T-helper 17 cell (primary cell): ENCODE results near the gene WNT7A. TPM values are rescaled to one million over a fixed set of nuclear protein-coding genes. Genes with fewer than 3 reads are reported as not detected.

Experiments used
- ATAC-seq: fragments of 150-1000 bp; cut with Tn5 transposase; 2 replicates; pipeline ENCODE4 v1.10.0; 2021; ENCODE audit warnings: mild to moderate bottlenecking, moderate library complexity
- DNase-seq, 3 donors: peaks; one replicate each; pipeline versions ENCODE4 v3.0.0 to v3.0.0-alpha.2; 2020 to 2021
- H3K9me3 ChIP-seq: one replicate; pipeline ENCODE4 v1.7.0; 2013; ENCODE audit warnings: low read length, mild to moderate bottlenecking; ENCODE audit not compliant: control insufficient read depth, poor library complexity, severe bottlenecking
- H3K27ac Mint-ChIP-seq: one replicate; pipeline ENCODE4 v1.8.0; 2022; ENCODE audit warnings: mild to moderate bottlenecking, moderate library complexity, mixed read lengths
- H3K27me3 Mint-ChIP-seq: one replicate; pipeline ENCODE4 v1.8.0; 2022; ENCODE audit warnings: mixed read lengths
- H3K36me3 Mint-ChIP-seq: one replicate; pipeline ENCODE4 v1.8.0; 2022; ENCODE audit warnings: low read depth, mixed read lengths
- H3K4me1 Mint-ChIP-seq: one replicate; pipeline ENCODE4 v1.8.0; 2022; ENCODE audit warnings: mild to moderate bottlenecking, mixed read lengths
- H3K4me3 Mint-ChIP-seq: one replicate; pipeline ENCODE4 v1.8.0; 2022; ENCODE audit warnings: mild to moderate bottlenecking, moderate library complexity, mixed read lengths
- total RNA-seq, 4 donors: library from RNA in 2 of 4; stranded (reverse) in 2 of 4; gene quantifications; one replicate each; pipeline ENCODE4 v1.2.3 and lab custom pipeline; 2022 to 2026

Gene WNT7A
- total RNA-seq, 2 donors from 2014 or later, result 10.1 to 14.5 TPM

DNA sequence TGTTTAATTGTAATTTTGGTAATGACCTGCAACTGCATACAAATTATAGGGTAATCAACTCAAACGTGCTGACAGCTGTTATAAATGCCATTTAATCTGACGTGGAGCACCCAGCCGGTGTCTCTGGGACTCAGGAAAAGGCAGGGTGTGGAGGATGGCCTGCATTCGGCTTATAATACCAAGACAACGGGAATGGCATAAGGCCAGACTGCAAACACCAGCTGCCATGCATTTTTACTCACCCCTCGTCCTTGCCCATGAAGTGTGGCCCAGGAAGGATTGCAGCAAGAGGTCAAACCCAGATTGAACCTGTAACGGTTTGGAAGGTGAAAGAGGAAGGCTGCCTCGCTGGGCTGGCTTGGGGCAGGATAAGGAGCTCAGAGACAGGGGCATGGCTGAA is 96.4 kb downstream of the WNT7A start:
- H3K4me3 Mint-ChIP-seq, result no peak overlapping the region
- H3K4me1 Mint-ChIP-seq, result peaks cover 9% of the 10 kb centered on the region
- H3K27me3 Mint-ChIP-seq, result peaks cover 55% of the 10 kb centered on the region
- ATAC-seq, result no peak
- no peak overlapping the region for H3K27ac Mint-ChIP-seq
- no peaks in the 10 kb centered on the region for H3K9me3 ChIP-seq
- no peaks in the 10 kb centered on the region for H3K36me3 Mint-ChIP-seq
- DNase-seq, result no peak

GRCh38 chr3:13782501-13782900 is 97.4 kb downstream of the WNT7A start:
- Mint-ChIP-seq H3K27ac (no peak overlapping the region), H3K36me3 (no peaks in the 10 kb centered on the region), H3K27me3 (peaks cover 55% of the 10 kb centered on the region), H3K4me3 (no peak overlapping the region), H3K4me1 (peaks cover 9% of the 10 kb centered on the region)
- ATAC-seq (no peak), DNase-seq (no peak)
- H3K9me3 ChIP-seq, result no peaks in the 10 kb centered on the region

DNA sequence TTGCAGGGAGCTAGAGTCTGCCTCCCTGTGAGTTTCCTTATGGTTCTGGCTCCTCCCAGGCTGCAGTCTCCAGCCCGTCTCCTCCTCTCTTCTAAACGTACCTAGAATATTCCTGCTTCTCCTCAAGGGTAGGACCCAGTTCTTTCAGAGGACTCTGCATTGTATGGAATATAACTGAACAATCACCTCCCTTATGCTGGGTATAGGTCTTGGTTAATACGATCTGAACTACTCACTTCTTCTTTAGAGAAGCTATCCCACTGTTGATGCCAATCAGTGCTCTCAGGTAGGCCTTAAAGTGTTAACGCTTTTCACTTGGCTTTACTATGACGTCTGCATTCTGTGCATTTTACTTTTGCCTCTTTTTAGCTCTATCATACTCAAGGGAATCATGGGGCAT is 98.5 kb downstream of the WNT7A start:
- no peak overlapping the region for H3K4me3 Mint-ChIP-seq
- H3K27ac Mint-ChIP-seq, result no peak overlapping the region
- H3K27me3 Mint-ChIP-seq, result peaks cover 48% of the 10 kb centered on the region
- H3K36me3 Mint-ChIP-seq, result no peaks in the 10 kb centered on the region
- H3K4me1 Mint-ChIP-seq, result peaks cover 9% of the 10 kb centered on the region
- DNase-seq (no peak), ATAC-seq (no peak)
- no peaks in the 10 kb centered on the region for H3K9me3 ChIP-seq

DNA sequence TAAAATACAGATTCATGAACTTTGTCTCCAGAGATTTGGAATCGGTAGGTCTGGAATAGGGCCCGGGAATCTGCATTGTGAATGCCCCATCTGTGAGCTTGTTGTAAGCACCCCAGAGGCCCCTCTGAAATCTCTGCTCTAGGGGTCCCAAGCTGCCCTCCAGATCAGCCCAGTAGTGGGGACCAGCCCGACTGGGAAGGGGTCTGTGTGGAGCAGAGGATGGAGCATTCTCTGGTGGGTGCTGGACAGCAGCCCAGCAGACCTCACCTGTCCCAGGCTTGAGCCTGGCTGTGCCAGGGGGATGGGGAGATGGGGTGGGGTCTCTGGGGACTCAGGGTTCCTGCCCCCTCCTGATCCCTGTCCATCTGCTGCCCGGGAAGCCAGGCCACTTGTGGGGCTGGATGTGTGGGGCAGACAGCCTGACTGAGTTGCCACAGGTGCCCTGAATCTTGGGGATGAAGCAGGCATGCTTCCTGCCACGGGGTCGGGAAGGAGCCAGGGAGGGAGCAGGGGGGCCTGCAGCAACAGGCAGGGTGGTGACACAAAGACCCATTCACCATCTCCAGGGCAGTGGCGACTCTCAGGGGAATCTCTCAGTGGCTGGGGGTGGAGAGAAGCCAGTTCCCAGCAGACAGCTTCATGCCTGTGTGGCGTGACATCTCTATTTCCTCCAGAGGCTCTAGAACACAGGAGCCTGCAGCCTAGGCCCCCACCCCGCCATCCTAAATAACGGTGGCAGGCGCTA is 99.3 kb downstream of the WNT7A start:
- ATAC-seq (no peak), DNase-seq (no peak)
- H3K27me3 Mint-ChIP-seq, result peaks cover 47% of the 10 kb centered on the region
- peaks cover 9% of the 10 kb centered on the region for H3K4me1 Mint-ChIP-seq
- no peaks in the 10 kb centered on the region for H3K36me3 Mint-ChIP-seq
- H3K4me3 Mint-ChIP-seq, result no peak overlapping the region
- no peak overlapping the region for H3K27ac Mint-ChIP-seq
- H3K9me3 ChIP-seq, result no peaks in the 10 kb centered on the region

- H3K9me3 ChIP-seq, result no peaks in the 10 kb centered on the region
- DNase-seq (no peak), ATAC-seq (no peak)
- H3K36me3 Mint-ChIP-seq, result no peaks in the 10 kb centered on the region
- no peak overlapping the region for H3K27ac Mint-ChIP-seq
- H3K4me3 Mint-ChIP-seq, result no peak overlapping the region
- H3K4me1 Mint-ChIP-seq, result peaks cover 3% of the 10 kb centered on the region
- peaks cover 38% of the 10 kb centered on the region for H3K27me3 Mint-ChIP-seq
Observed at GRCh38 chr3:13776253-13777050, 103.4 kb downstream of the WNT7A start.

DNA sequence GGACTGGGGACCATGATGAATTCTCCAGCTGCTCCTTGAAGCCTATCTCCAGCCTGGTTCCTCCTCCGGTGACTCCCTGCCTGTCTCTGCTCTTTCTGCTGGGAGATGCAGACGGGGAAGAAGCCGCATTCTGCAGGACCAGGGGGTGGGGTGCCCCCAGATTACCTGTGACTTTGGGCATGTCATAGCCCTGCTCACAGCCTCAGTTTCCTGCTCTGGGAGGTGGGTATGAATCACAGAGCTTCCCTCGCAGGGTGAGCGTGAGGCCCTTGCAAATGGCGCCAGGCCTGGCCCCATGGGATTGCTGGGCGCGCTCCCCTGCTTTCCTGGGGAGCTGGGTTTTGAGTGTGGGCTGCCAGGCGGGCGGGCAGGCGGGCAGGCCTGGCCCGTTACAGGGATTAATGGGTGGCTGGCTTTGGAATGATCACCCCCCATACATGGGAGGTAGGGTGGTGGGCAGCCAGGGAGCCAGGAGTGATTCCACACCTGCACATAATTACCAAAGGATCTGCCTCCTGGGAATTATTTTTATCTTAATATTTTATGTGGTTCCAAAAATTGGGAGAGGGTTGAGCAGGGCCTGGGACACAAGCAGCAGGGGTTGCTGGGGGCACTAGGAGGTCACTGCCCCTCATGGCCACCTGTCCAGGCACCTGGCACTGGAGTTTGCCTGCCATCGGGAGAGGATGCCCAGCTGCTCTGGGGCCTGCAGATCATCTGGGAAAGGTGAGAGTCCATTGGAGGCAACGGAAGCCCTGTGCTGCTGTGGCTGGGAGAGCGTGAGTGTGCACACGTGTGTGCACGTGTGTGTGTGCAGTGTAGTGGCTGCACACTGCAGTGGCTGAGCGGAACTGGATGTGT is 106.8 kb downstream of the WNT7A start:
- H3K9me3 ChIP-seq, result no peaks in the 10 kb centered on the region
- ATAC-seq (no peak), DNase-seq (no peak)
- H3K4me1 Mint-ChIP-seq, result peaks cover 11% of the 10 kb centered on the region
- H3K36me3 Mint-ChIP-seq, result no peaks in the 10 kb centered on the region
- no peak overlapping the region for H3K27ac Mint-ChIP-seq
- no peak overlapping the region for H3K4me3 Mint-ChIP-seq
- H3K27me3 Mint-ChIP-seq, result peaks cover 29% of the 10 kb centered on the region

DNA sequence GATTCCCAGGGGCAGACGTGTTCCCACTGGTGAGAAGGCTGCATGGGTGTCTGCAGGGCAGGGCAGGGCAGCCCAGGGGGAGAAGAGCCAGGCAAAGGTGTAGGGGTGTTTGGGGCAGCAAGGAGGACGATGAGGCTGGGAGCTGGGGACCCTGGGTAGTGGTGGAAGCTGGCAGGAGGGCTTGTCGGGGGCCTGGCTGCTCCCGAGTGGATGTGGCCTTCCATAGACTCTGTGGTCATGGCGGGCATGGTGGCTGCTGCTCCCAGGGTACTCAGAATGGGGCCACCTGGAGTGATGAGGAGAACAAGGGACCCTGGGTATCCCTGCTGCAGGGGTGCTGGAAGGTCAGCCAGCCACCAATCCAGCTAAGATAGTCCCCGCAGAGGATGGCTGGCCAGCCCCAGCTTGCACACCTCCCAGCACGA is 107.5 kb downstream of the WNT7A start:
- peaks cover 24% of the 10 kb centered on the region for H3K27me3 Mint-ChIP-seq
- no peak overlapping the region for H3K27ac Mint-ChIP-seq
- H3K4me3 Mint-ChIP-seq, result no peak overlapping the region
- no peaks in the 10 kb centered on the region for H3K36me3 Mint-ChIP-seq
- no peak for DNase-seq
- no peaks in the 10 kb centered on the region for H3K9me3 ChIP-seq
- peaks cover 11% of the 10 kb centered on the region for H3K4me1 Mint-ChIP-seq
- ATAC-seq, result no peak

DNA sequence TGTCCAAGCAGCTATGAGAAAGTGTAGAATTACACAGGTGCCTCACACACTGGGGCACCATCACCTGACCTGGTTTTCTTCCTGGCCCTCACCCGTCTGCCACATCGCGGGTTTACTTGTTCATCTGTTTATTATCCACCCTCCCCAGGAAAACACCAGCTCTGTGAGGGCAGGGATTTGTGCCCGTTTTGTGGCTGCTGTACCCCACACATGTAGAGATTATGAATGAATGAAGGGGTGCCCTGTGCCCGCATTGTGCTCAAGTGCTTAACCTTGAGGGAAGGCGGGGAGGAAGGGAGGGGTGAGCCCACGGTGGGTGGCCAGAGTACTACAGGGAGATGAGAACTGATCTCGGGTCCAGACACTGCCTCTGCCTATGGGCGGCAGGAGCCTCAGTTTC is 108.4 kb downstream of the WNT7A start:
- DNase-seq (no peak), ATAC-seq (no peak)
- H3K27me3 Mint-ChIP-seq, result peaks cover 24% of the 10 kb centered on the region
- H3K4me3 Mint-ChIP-seq, result no peak overlapping the region
- no peaks in the 10 kb centered on the region for H3K36me3 Mint-ChIP-seq
- H3K9me3 ChIP-seq, result no peaks in the 10 kb centered on the region
- H3K27ac Mint-ChIP-seq, result peak overlapping the region; percentile 39
- peaks cover 11% of the 10 kb centered on the region for H3K4me1 Mint-ChIP-seq

GRCh38 chr3:13770170-13771169 is 109.4 kb downstream of the WNT7A start:
- Mint-ChIP-seq H3K27ac (peak overlapping the region; percentile 39), H3K27me3 (peaks cover 22% of the 10 kb centered on the region), H3K4me1 (peaks cover 11% of the 10 kb centered on the region), H3K36me3 (no peaks in the 10 kb centered on the region), H3K4me3 (no peak overlapping the region)
- DNase-seq (no peak), ATAC-seq (no peak)
- no peaks in the 10 kb centered on the region for H3K9me3 ChIP-seq

DNA sequence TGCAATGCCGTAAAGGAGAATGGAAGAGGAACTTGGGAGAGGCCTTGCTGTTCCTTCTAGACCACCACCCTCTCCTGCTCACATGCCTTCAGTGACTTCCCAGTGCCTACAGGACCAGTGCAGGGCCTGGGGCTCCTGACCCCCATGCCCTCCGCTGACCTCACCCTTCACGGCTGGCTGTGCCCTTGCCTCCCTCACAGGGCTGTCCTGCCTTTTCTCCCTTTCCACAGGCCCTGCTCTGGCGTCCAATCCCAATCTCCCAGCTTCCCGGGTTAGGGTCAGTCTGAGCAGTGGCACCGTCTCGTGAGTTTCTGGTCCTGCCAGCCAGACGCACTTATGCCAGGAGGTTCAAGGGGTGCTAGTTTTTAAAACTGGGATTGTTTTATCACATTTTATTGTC is 110.4 kb downstream of the WNT7A start:
- Mint-ChIP-seq H3K27ac (no peak overlapping the region), H3K4me3 (no peak overlapping the region), H3K36me3 (no peaks in the 10 kb centered on the region), H3K27me3 (peaks cover 12% of the 10 kb centered on the region), H3K4me1 (peaks cover 11% of the 10 kb centered on the region)
- no peak for DNase-seq
- H3K9me3 ChIP-seq, result no peaks in the 10 kb centered on the region
- ATAC-seq, result no peak

DNA sequence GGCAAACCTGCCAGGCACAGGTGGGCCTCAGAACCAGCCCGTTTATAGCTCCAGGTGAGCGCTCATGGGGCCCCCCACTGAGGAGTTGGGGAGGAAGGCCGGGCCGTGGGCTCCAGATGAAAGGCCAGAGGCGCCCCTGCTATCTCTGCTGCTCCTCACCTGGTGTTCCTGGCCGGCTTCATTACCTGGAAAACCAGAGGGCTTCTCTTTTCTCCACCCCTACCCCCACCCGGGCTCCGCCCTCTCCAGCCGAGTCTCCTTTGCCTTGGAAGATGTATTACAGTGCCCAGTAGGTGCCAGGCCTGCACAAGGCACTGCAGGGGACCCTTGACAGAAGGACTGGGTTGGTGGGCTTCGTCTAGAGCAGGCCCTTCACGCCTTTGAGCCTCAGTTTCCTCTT is 111.4 kb downstream of the WNT7A start:
- H3K27ac Mint-ChIP-seq, result no peak overlapping the region
- H3K9me3 ChIP-seq, result no peaks in the 10 kb centered on the region
- peaks cover 8% of the 10 kb centered on the region for H3K4me1 Mint-ChIP-seq
- no peaks in the 10 kb centered on the region for H3K36me3 Mint-ChIP-seq
- ATAC-seq, result no peak
- H3K4me3 Mint-ChIP-seq, result no peak overlapping the region
- no peak for DNase-seq
- peaks cover 7% of the 10 kb centered on the region for H3K27me3 Mint-ChIP-seq

GRCh38 chr3:13767896-13768295 is 112.0 kb downstream of the WNT7A start:
- DNase-seq (no peak), ATAC-seq (no peak)
- no peaks in the 10 kb centered on the region for H3K9me3 ChIP-seq
- no peak overlapping the region for H3K4me3 Mint-ChIP-seq
- H3K27me3 Mint-ChIP-seq, result peaks cover 2% of the 10 kb centered on the region
- no peak overlapping the region for H3K27ac Mint-ChIP-seq
- H3K36me3 Mint-ChIP-seq, result no peaks in the 10 kb centered on the region
- peaks cover 8% of the 10 kb centered on the region for H3K4me1 Mint-ChIP-seq
